SK-N-SH (cell line): ENCODE results near the gene CCAR1. TPM values are rescaled to one million over a fixed set of nuclear protein-coding genes. Genes with fewer than 3 reads are reported as not detected.
A peak's percentile ranks its signal among the peaks of the same experiment; 100 is the strongest.

Source experiments
- CTCF ChIA-PET: fragments of 300-600, 350-600 bp; formaldehyde crosslinking; extraction: SDS; loops from one replicate; lab custom pipeline; 2021; lab: Yijun Ruan, JAX
- POLR2A ChIA-PET: fragments of 350-600 bp; sonication (Branson Sonifier 250); formaldehyde crosslinking; extraction: SDS; loops from one replicate; lab custom pipeline; 2020; ENCODE audit warnings: antibody characterized with exemption, inconsistent platforms; lab: Yijun Ruan, JAX
- DNase-seq: peaks from one replicate; pipeline ENCODE4 v3.0.0; 2012
- H2AFZ ChIP-seq: fragments of 200-600 bp; sonication (generic); 2 replicates; pipeline ENCODE4 v1.8.1; 2016; ENCODE audit warnings: antibody characterized with exemption, mild to moderate bottlenecking, low read depth
- H3F3A ChIP-seq: fragments of 200-600 bp; sonication (generic); replicated peaks from 2 replicates; pipeline ENCODE3; 2016; ENCODE audit warnings: antibody characterized with exemption, mild to moderate bottlenecking; ENCODE audit not compliant: insufficient read depth
- H3K27ac ChIP-seq, 2 experiments: fragments of 200-500 bp in 1 of 2; fragments of 200-600 bp in 1 of 2; sonication (Bioruptor generic) in 1 of 2; sonication (generic), shearing (Covaris generic) in 1 of 2; 2 replicates each; pipeline versions ENCODE4 v1.5.1 to v1.6.1; 2014 to 2016; ENCODE audit warnings: low read depth in 2 of 2, inconsistent platforms in 1 of 2, low read length in 1 of 2, mild to moderate bottlenecking in 1 of 2, mixed read lengths in 1 of 2
- H3K27me3 ChIP-seq: fragments of 200-600 bp; sonication (generic), shearing (Covaris generic); 2 replicates; pipeline ENCODE4 v1.6.1; 2016; ENCODE audit warnings: mixed run types; ENCODE audit not compliant: insufficient read depth
- H3K36me3 ChIP-seq, 2 experiments: fragments of 200-500 bp in 1 of 2; fragments of 200-600 bp in 1 of 2; sonication (Bioruptor generic) in 1 of 2; sonication (generic) in 1 of 2; replicated peaks in 1 of 2; 2 replicates each; pipeline versions ENCODE3 to v1.5.1; 2014 to 2016; ENCODE audit warnings: low read length in 1 of 2, mild to moderate bottlenecking in 1 of 2; ENCODE audit not compliant: insufficient read depth in 2 of 2, control insufficient read depth in 1 of 2
- H3K4me1 ChIP-seq, 2 experiments: fragments of 200-500 bp in 1 of 2; fragments of 200-600 bp in 1 of 2; sonication (Bioruptor generic) in 1 of 2; sonication (generic), shearing (Covaris generic) in 1 of 2; 2 replicates each; pipeline versions ENCODE4 v1.5.1 to v1.6.1; 2014 to 2016; ENCODE audit warnings: low read depth in 1 of 2, low read length in 1 of 2, mixed run types in 1 of 2; ENCODE audit not compliant: insufficient read depth in 2 of 2, control insufficient read depth in 1 of 2
- H3K4me2 ChIP-seq: fragments of 200-600 bp; sonication (generic), shearing (Covaris generic); 2 replicates; pipeline ENCODE4 v1.6.1; 2017; ENCODE audit warnings: mixed run types
- H3K4me3 ChIP-seq, 2 experiments: fragments of 200-500 bp in 1 of 2; fragments of 200-600 bp in 1 of 2; sonication (Bioruptor generic) in 1 of 2; sonication (generic), shearing (Covaris generic) in 1 of 2; 2 replicates each; pipeline versions ENCODE4 v1.5.1 to v1.8.1; 2014 to 2016; ENCODE audit warnings: low read depth in 2 of 2, inconsistent platforms in 1 of 2, low read length in 1 of 2, mild to moderate bottlenecking in 1 of 2, mixed read lengths in 1 of 2, moderate library complexity in 1 of 2
- H3K79me2 ChIP-seq: fragments of 200-600 bp; sonication (generic); 2 replicates; pipeline ENCODE4 v1.8.1; 2017; ENCODE audit warnings: mild to moderate bottlenecking; ENCODE audit not compliant: insufficient read depth
- H3K9ac ChIP-seq: fragments of 200-600 bp; sonication (generic); 2 replicates; pipeline ENCODE4 v1.6.1; 2017; ENCODE audit warnings: mixed run types
- H3K9me2 ChIP-seq: fragments of 200-600 bp; sonication (generic); 2 replicates; pipeline ENCODE4 v1.6.1; 2017; ENCODE audit warnings: mixed run types
- H3K9me3 ChIP-seq: fragments of 200-600 bp; sonication (generic); 2 replicates; pipeline ENCODE4 v1.6.1; 2017; ENCODE audit warnings: mixed run types, mild to moderate bottlenecking, moderate library complexity
- H4K20me1 ChIP-seq: fragments of 200-600 bp; sonication (generic); 2 replicates; pipeline ENCODE4 v1.6.1; 2017; ENCODE audit warnings: mild to moderate bottlenecking, mixed run types; ENCODE audit not compliant: insufficient read depth
- ELF1 ChIP-seq: IDR thresholded peaks from 2 replicates; pipeline ENCODE4 v1.4.0; 2012
- EP300 ChIP-seq, 2 experiments: IDR thresholded peaks; 2 replicates each; pipeline versions ENCODE4 v1.4.0 to v1.6.1; 2012; ENCODE audit warnings: borderline replicate concordance in 1 of 2, low read depth in 1 of 2, low read length in 1 of 2
- EZH2phosphoT487 ChIP-seq: fragments of 200-600 bp; sonication (generic); IDR thresholded peaks from 2 replicates; pipeline ENCODE4 v1.6.1; 2017; ENCODE audit warnings: low read depth, mixed run types, mild to moderate bottlenecking, antibody characterized with exemption, moderate library complexity, borderline replicate concordance
- FOSL2 ChIP-seq: IDR thresholded peaks from 2 replicates; pipeline ENCODE4 v1.4.0; 2012; ENCODE audit warnings: low read depth, mild to moderate bottlenecking, moderate library complexity, borderline replicate concordance
- FOXJ3 ChIP-seq: sonication (generic); formaldehyde crosslinking; IDR thresholded peaks from 2 replicates; pipeline ENCODE4 v1.5.1; 2020; ENCODE audit warnings: mild to moderate bottlenecking, missing genetic modification reagents
- FOXM1 ChIP-seq: IDR thresholded peaks from 2 replicates; pipeline ENCODE4 v1.4.0; 2012; ENCODE audit warnings: low read depth, mild to moderate bottlenecking
- GABPA ChIP-seq: IDR thresholded peaks from 2 replicates; pipeline ENCODE4 v1.4.0; 2012; ENCODE audit warnings: low read depth, mild to moderate bottlenecking
- JUND ChIP-seq: IDR thresholded peaks from 2 replicates; pipeline ENCODE4 v1.4.0; 2012
- POLR2AphosphoS5 ChIP-seq: IDR thresholded peaks from 2 replicates; pipeline ENCODE4 v1.6.1; 2012; ENCODE audit warnings: low read depth, low read length
- RFX5 ChIP-seq: IDR thresholded peaks from 2 replicates; pipeline ENCODE4 v1.6.1; 2012; ENCODE audit warnings: mild to moderate bottlenecking, improper control_type of control experiment, low read length
- RXRA ChIP-seq: IDR thresholded peaks from 2 replicates; pipeline ENCODE4 v1.4.0; 2012; ENCODE audit warnings: low read depth, mild to moderate bottlenecking, borderline replicate concordance
- SIN3A ChIP-seq: IDR thresholded peaks from 2 replicates; pipeline ENCODE4 v1.6.1; 2012; ENCODE audit warnings: low read depth, mild to moderate bottlenecking, low read length, moderate library complexity, borderline replicate concordance
- YY1 ChIP-seq: IDR thresholded peaks from 2 replicates; pipeline ENCODE4 v1.4.0; 2012; ENCODE audit warnings: low read depth, mild to moderate bottlenecking
- WGBS: methylation state at CpG from one replicate; pipeline ENCODE4 v1.1.6; 2017; ENCODE audit warnings: low lambda C conversion rate; 5-methylcytosine and 5-hydroxymethylcytosine counted together
- polyA plus RNA-seq, 3 experiments: library from polyadenylated mRNA; depleted of rRNA; stranded (reverse); fragments of >200 nt; gene quantifications; 2 replicates each; pipeline ENCODE4 v1.2.3, GENCODE V29; 2012
- TF ChIP-seq, protein P1 (sequence below): IDR thresholded peaks from 2 replicates; pipeline ENCODE4 v1.4.0; 2012; ENCODE audit warnings: low read depth
- TF ChIP-seq, protein P2 (sequence below): fragments of 150-350 bp; IDR thresholded peaks from 2 replicates; pipeline ENCODE4 v1.6.1; 2016; ENCODE audit warnings: mild to moderate bottlenecking, low read depth, low read length

The CCAR1 gene
- polyA plus RNA-seq, 1 of the 3 experiments (the other 2 are of a cell fraction), result 25.7 TPM

DNA sequence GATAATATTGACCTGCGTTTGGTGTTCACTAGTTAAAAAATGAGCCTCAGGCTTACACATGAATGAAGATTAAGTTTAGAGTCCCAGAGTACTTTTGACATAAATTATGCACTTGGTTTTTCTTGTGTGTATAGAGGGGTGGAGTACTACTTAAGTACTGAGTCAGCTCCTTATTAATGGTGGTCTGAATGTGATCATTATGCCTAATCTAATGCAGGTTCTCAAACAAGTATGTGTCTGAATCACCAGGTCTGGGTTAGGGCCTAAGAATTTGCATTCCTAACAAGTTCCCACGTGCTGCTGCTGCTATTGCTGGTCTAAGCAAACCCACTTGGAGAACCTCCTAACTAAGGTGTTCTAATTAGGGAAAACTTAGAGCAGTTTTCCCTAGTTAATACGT lies 75.6 kb downstream of the CCAR1 start:
- Histone ChIP-seq H3K27ac (no peak overlapping the region), H3F3A (peaks cover 18% of the 10 kb centered on the region), H3K4me2 (no peak overlapping the region), H3K36me3 (peaks cover 4 to 51% of the 10 kb centered on the region in 2 experiments), H3K79me2 (no peaks in the 10 kb centered on the region; the same call in 1 of the 2 replicates), H3K27me3 (no peaks in the 10 kb centered on the region), H2AFZ (no peak overlapping the region), H4K20me1 (no peaks in the 10 kb centered on the region), H3K9ac (no peak overlapping the region), H3K9me2 (no peaks in the 10 kb centered on the region), H3K4me3 (no peak overlapping the region), H3K9me3 (no peaks in the 10 kb centered on the region), H3K4me1 (no peaks in the 10 kb centered on the region)
- ChIA-PET POLR2A (no interaction called here), CTCF (no interaction called here)
- TF ChIP-seq EP300 (IDR thresholded peaks at IDR 0.05; ENCODE audit: borderline replicate concordance in 1 of 2, low read depth in 1 of 2, low read length in 1 of 2) (no peak), FOSL2 (0 out of 2 replicates have a peak, but pooled peaks have one; percentile 18), YY1 (no peak), JUND (no peak), ELF1 (no peak), RXRA (no peak), FOXJ3 (CRISPR knock-in tag) (no peak)
- TF ChIP-seq, protein P1, sequence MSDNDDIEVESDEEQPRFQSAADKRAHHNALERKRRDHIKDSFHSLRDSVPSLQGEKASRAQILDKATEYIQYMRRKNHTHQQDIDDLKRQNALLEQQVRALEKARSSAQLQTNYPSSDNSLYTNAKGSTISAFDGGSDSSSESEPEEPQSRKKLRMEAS, result no peak
- no peak for DNase-seq
- WGBS, result 83% methylated on average over 3 of the region's 3 CpGs

DNA sequence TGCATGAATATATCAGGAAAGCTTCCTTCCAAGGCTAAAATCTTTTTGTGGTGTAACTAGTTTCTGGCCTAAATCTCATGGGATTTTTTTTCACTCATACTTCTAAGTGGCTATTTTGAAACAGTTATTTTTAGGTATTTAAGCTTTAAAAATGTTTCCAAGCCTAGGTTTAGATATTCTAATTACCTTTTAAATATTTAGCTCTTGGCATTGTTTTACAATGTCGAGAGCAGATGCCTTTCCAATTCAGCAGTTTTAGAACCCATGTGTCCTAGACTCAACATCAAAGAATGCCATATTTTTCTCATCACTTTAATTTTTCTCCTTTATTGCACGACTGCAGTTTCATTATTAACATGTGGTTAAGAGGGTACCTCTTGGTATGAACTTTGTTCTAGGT lies 79.2 kb downstream of the CCAR1 start:
- ChIA-PET CTCF (interaction anchor here (0.7 to 1.8 kb wide), 3 partner anchors 97 to 438 kb away, joined by 3 to 4 read pairs (median 4); no protein-coding TSS in a partner anchor), POLR2A (interaction anchor here (0.5 kb wide), 1 partner anchor 41 kb away, joined by 5 read pairs; no protein-coding TSS in a partner anchor)
- Histone ChIP-seq H3K27ac (no peak overlapping the region), H3K9ac (no peak overlapping the region), H3K27me3 (no peaks in the 10 kb centered on the region), H3K36me3 (peaks cover 0 to 26% of the 10 kb centered on the region in 2 experiments), H3K4me2 (no peak overlapping the region), H3K9me2 (no peaks in the 10 kb centered on the region), H3K4me1 (no peaks in the 10 kb centered on the region), H3F3A (peaks cover 10% of the 10 kb centered on the region), H2AFZ (no peak overlapping the region), H4K20me1 (no peaks in the 10 kb centered on the region), H3K79me2 (no peaks in the 10 kb centered on the region), H3K4me3 (no peak overlapping the region), H3K9me3 (no peaks in the 10 kb centered on the region)
- no peak for DNase-seq
- 88% methylated on average over 2 of the region's 2 CpGs for WGBS
- TF ChIP-seq JUND (no peak), GABPA (no peak), EZH2phosphoT487 (no peak), FOXM1 (no peak), SIN3A (no peak), RFX5 (no peak), POLR2AphosphoS5 (no peak)
- TF ChIP-seq, protein P2, sequence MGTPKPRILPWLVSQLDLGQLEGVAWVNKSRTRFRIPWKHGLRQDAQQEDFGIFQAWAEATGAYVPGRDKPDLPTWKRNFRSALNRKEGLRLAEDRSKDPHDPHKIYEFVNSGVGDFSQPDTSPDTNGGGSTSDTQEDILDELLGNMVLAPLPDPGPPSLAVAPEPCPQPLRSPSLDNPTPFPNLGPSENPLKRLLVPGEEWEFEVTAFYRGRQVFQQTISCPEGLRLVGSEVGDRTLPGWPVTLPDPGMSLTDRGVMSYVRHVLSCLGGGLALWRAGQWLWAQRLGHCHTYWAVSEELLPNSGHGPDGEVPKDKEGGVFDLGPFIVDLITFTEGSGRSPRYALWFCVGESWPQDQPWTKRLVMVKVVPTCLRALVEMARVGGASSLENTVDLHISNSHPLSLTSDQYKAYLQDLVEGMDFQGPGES, result no peak
